Measurements from ENCODE around the gene OR2AG1.

OR2AG1 gene, protein sequence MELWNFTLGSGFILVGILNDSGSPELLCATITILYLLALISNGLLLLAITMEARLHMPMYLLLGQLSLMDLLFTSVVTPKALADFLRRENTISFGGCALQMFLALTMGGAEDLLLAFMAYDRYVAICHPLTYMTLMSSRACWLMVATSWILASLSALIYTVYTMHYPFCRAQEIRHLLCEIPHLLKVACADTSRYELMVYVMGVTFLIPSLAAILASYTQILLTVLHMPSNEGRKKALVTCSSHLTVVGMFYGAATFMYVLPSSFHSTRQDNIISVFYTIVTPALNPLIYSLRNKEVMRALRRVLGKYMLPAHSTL

DNA sequence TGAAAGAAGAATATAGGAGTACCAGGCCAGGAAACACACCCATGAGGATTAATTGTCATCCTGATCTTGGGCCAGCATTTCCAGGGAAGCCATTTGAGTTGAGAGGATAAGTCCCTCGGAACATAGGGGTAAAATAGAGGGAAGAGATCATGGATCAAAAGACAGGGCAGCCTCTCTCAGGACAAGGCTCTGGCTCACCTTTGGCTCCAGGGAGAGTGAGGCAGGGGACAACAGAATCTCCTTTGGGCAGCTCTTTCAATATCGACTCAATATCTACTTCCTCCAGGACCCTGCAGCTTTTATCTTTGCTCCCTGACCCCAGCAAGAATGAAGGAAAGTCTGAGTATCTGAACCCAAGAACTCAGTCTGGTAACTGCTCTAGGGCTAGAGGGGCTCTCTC is at the start of gene OR2AG1:
Gene OR2AG1 (plus strand): TSS at position 301 of the 400 bp plus-strand sequence. CDS start 2,018 bp downstream, outside the sequence.
- no peak within 1 kb of the TSS for H3K27ac ChIP-seq
- TF ChIP-seq, protein P1, sequence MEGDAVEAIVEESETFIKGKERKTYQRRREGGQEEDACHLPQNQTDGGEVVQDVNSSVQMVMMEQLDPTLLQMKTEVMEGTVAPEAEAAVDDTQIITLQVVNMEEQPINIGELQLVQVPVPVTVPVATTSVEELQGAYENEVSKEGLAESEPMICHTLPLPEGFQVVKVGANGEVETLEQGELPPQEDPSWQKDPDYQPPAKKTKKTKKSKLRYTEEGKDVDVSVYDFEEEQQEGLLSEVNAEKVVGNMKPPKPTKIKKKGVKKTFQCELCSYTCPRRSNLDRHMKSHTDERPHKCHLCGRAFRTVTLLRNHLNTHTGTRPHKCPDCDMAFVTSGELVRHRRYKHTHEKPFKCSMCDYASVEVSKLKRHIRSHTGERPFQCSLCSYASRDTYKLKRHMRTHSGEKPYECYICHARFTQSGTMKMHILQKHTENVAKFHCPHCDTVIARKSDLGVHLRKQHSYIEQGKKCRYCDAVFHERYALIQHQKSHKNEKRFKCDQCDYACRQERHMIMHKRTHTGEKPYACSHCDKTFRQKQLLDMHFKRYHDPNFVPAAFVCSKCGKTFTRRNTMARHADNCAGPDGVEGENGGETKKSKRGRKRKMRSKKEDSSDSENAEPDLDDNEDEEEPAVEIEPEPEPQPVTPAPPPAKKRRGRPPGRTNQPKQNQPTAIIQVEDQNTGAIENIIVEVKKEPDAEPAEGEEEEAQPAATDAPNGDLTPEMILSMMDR (conservative IDR thresholded peaks at IDR 0.05) = no peak
- no peak for TF ChIP-seq ZFX (IDR thresholded peaks at IDR 0.05)

DNA sequence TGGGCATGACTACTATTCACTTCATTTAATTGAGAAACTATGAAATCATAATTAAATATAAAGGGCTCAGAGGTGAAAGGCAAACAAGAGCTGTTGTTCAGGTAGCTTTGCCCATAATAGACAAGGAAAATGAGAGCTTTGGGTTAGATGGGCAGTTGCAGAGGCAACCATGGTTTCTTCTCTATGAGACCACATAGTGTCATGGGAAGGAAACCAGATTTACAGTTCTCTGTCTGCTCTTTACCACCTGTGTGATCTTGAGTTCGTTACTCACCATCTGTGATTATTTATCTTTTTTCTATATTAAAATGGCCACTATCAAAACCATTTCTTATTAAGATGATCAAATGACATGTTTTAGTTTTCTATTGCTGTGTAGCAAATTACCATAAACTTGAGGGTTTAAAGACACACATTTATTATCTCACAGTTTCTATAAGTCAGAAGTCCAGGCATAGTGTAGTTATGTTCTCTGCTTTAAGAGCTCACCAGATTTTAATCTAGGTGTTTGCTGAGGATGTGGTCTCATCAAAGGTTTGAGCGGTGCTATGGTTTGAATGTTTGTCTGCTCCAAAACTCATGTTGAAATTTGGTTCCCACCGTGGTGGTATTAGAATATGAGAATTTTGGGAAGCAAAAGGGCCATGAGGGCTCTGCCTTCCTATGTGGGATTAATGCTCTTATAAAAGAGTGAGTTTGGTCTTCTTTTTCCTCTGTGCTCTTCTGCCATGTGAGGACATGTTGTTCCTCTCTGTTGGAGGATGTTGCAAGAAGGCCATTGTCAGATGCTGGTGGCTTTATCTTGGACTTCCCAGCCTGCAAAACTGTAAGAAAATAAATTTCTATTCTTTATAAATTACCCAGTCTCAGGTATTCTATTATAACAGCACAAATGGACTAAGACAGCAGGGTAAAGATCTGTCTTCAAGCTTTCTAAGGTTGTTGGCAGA is 49.2 kb upstream of the OR2AG1 start:
- H3K27ac ChIP-seq = no peak overlapping the region
- TF ChIP-seq, protein P1 (conservative IDR thresholded peaks at IDR 0.05) = no peak
- no peak for TF ChIP-seq ZFX (IDR thresholded peaks at IDR 0.05)

DNA sequence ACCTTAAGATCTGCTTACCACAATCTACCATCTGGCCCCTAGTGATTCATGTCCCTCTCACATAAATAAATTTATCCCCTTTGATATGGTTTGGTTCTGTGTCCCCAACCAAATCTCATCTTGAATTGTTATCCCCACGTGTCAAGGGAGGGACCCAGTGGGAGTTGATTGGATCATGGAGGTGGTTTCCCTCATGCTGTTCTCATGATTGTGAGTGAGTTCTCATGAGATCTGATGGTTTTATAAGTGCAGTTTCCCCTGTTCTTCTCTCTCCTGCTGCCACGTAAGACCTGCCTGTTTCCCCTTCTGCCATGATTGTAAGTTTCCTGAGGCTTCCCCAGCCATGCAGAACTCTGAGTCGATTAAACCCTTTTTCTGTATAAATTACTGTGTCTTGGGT is 48.2 kb upstream of the OR2AG1 start:
- no peak for TF ChIP-seq ZFX (IDR thresholded peaks at IDR 0.05)
- TF ChIP-seq, protein P1 (conservative IDR thresholded peaks at IDR 0.05) = no peak
- no peak overlapping the region for H3K27ac ChIP-seq

DNA sequence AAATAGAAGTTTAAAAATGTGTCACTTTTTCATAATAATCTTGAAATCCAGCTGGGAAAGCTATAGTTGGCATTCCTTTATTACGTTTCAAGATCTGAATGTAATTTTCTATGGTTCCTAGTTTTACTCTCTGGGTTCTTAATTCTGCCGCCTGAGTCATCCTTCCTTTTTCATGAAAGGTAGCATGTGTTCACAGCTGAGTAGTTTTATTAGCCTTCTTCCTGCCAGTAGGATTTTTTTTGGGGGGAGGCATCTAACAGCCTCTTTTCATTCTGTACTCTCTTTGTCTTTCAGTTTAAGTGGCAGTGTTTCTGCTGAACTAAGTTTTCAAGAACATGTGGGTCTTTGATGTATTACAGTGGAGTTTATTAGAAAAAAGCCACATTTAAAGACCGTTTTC is 47.5 kb upstream of the OR2AG1 start:
- no peak for TF ChIP-seq ZFX (IDR thresholded peaks at IDR 0.05)
- H3K27ac ChIP-seq = no peak overlapping the region

DNA sequence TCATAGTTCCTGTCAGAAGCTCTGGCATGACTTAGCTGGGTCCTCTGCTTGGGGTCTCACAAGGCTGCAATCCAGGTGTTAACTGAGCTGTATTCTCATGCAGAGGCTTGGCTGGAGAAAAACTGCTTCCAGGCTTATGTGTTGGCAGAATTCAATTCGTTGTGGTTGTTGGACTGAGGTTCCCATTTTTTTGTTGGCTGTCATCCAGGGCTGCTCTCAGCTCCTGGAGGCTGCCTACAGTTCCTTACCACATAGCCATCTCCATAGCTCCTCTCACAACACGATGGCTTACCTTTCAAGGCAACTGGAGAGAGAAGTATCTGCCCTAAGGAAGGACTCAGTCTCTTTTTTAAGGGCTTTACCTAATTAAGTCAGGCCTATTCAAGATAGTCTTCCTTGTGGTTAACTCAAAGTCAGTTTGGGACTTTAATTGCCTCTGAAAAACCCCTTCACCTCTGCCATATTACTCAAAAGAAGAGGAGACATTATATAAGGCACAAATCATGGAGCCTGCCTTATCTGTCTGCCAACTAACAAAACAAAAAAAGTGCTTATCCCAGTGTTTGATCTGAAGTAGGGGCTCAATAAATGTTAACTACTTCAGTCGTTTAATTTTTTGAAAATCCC is 46.2 kb upstream of the OR2AG1 start:
- TF ChIP-seq, protein P1 (conservative IDR thresholded peaks at IDR 0.05) = no peak
- H3K27ac ChIP-seq = no peak overlapping the region

DNA sequence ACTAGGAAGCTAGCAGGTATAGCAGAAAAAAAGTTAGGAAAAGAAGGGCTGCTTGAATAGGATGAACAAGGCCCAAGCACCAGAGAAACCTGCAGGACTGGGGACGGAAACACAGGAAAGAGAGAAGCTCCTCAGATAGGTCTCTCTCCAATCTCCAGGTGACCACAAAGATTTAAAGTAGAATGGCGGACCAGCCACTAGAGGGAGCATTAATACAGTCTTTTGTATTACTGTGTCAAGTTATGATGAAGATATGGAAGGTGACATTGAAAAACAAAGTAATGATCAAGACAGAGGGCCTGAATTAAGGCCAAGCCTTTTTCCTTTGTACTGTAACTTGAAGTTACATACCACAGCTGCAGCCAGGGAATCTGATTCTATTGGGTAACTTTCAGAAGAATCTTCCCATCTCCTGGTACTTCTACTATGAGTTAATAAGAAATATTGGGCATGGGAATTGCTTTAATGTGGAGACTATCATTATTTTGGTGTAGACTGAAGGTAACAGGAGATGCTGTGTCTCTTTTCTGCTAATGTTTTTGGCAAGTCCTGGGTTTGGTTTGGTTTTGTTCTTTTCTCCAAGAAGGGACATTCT is 44.9 kb upstream of the OR2AG1 start:
- H3K27ac ChIP-seq = no peak overlapping the region
- TF ChIP-seq, protein P1 (conservative IDR thresholded peaks at IDR 0.05) = peak; percentile 84
- no peak for TF ChIP-seq ZFX (IDR thresholded peaks at IDR 0.05)

DNA sequence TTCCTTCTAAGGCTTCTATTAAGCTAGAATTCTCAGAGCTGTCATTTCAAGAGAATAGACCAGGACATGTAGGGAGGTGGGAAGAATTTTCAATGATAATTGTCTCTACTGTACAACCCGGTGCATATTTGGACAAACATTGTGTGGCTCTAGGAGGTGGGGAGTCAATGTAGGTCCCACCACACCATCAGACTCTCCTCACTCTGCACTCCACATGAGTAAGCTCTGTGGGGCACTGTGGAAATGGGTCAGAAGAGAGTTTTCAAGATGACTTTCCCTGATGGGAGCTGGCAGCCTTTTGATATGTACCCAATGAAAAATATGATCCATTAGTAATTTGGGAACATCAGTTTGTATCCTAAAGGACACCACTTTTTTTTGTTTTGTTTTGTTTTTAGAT is 44.2 kb upstream of the OR2AG1 start:
- no peak overlapping the region for H3K27ac ChIP-seq
- TF ChIP-seq, protein P1 (conservative IDR thresholded peaks at IDR 0.05) = no peak
- TF ChIP-seq ZFX (IDR thresholded peaks at IDR 0.05) = no peak
